ENCODE measurements around the gene KIF26B. TPM values are rescaled to one million over a fixed set of nuclear protein-coding genes. Genes with fewer than 3 reads are reported as not detected.

The KIF26B gene
- polyA plus RNA-seq, 2 of the 4 experiments (the other 2 are of a cell fraction), result 0.01 to 0.04 TPM

GRCh38 chr1:245754463-245754961 lies 599.7 kb downstream of the KIF26B start:
- Histone ChIP-seq H3K9me3 (no peaks in the 10 kb centered on the region), H3K4me3 (no peak overlapping the region), H3K4me2 (no peak overlapping the region), H3K27ac (no peak overlapping the region), H3K4me1 (no peaks in the 10 kb centered on the region)
- 82% methylated on average over 3 of the region's 3 CpGs for WGBS (ENCODE audit: missing lambda C conversion rate)
- FAIRE-seq (no peak), DNase-seq (ENCODE audit: low read depth in 1 of 2, low spot score in 1 of 2) (no peak), ATAC-seq (0 out of 6 replicates have a peak, but pooled peaks of 1 of the 2 experiments have one; percentile 43)
- TF ChIP-seq MYC (IDR thresholded peaks at IDR 0.05; ENCODE audit: borderline replicate concordance, low read length) (no peak), USF2 (IDR thresholded peaks at IDR 0.05) (no peak), CTCF (IDR thresholded peaks at IDR 0.05) (no peak), PBX3 (IDR thresholded peaks at IDR 0.05) (no peak), POLR2AphosphoS2 (conservative IDR thresholded peaks at IDR 0.05; ENCODE audit: low read length) (no peak), RARB (CRISPR knock-in tag; IDR thresholded peaks at IDR 0.05) (no peak), HMGXB4 (CRISPR knock-in tag; IDR thresholded peaks at IDR 0.05; ENCODE audit: borderline replicate concordance) (no peak), CHD4 (IDR thresholded peaks at IDR 0.05; ENCODE audit: borderline replicate concordance) (no peak)
- POLR2A ChIA-PET, result no interaction called here
- CTCF ChIA-PET, result no interaction called here

Small RNA genes lying within 50 kb of the gene (small RNA-seq; reads per million reads assigned to genes)
- gene DNAJC19P8 (0 reads per million in 6 experiments), gene RNU1-132P (0 reads per million in 6 experiments)

Data from A549 (cell line).